HepG2 (cell line): ENCODE data around the gene AGRN. TPM values are rescaled to one million over a fixed set of nuclear protein-coding genes. Genes with fewer than 3 reads are reported as not detected.
A peak's percentile ranks its signal among the peaks of the same experiment; 100 is the strongest.

Experiments used
- ARNTL ChIP-seq: sonication (generic); formaldehyde crosslinking; IDR thresholded peaks from 2 replicates; pipeline ENCODE4 v1.4.0; 2020; ENCODE audit warnings: mild to moderate bottlenecking, missing genetic modification reagents
- BORCS8-MEF2B ChIP-seq: sonication (generic); formaldehyde crosslinking; IDR thresholded peaks from 2 replicates; pipeline ENCODE4 v1.8.0; 2022; ENCODE audit warnings: mild to moderate bottlenecking, missing genetic modification reagents
- CBX2 ChIP-seq, 2 experiments: fragments of 200-600 bp in 1 of 2; sonication (generic); formaldehyde crosslinking in 1 of 2; IDR thresholded peaks; 2 replicates each; pipeline versions ENCODE4 v1.7.0 to v1.8.1; 2018 to 2022; ENCODE audit warnings: low read depth in 2 of 2, low read length in 1 of 2, mild to moderate bottlenecking in 1 of 2, missing genetic modification reagents in 1 of 2
- CCDC6 ChIP-seq: sonication (generic); formaldehyde crosslinking; IDR thresholded peaks from 2 replicates; pipeline ENCODE4 v1.8.1; 2022; ENCODE audit warnings: mild to moderate bottlenecking, missing genetic modification reagents, moderate library complexity
- CHD4 ChIP-seq: fragments of 200-600 bp; sonication (generic); IDR thresholded peaks from 2 replicates; pipeline ENCODE4 v1.7.0; 2017; ENCODE audit warnings: mild to moderate bottlenecking, low read length, borderline replicate concordance
- HNF4A ChIP-seq: sonication (generic); formaldehyde crosslinking; IDR thresholded peaks from 2 replicates; pipeline ENCODE4 v1.4.0; 2020; ENCODE audit warnings: missing genetic modification reagents
- MED1 ChIP-seq: sonication (generic); formaldehyde crosslinking; IDR thresholded peaks from 2 replicates; pipeline ENCODE4 v1.4.0; 2020; ENCODE audit warnings: missing genetic modification reagents
- MEIS1 ChIP-seq: sonication (generic); formaldehyde crosslinking; IDR thresholded peaks from 2 replicates; pipeline ENCODE4 v1.9.0; 2021; ENCODE audit warnings: mild to moderate bottlenecking, missing genetic modification reagents, moderate library complexity, borderline replicate concordance
- MLLT10 ChIP-seq: sonication (generic); formaldehyde crosslinking; IDR thresholded peaks from 2 replicates; pipeline ENCODE4 v1.4.0; 2020; ENCODE audit warnings: missing genetic modification reagents
- MTA3 ChIP-seq: sonication (generic); formaldehyde crosslinking; IDR thresholded peaks from 2 replicates; pipeline ENCODE4 v1.4.0; 2020; ENCODE audit warnings: missing genetic modification reagents
- REPIN1 ChIP-seq: sonication (generic); formaldehyde crosslinking; IDR thresholded peaks from 2 replicates; pipeline ENCODE4 v1.8.0; 2022; ENCODE audit warnings: missing genetic modification reagents, low read depth, mild to moderate bottlenecking, borderline replicate concordance
- SMARCC2 ChIP-seq: fragments of 450-650 bp; IDR thresholded peaks from 2 replicates; pipeline ENCODE4 v1.6.1; 2017; ENCODE audit warnings: antibody characterized with exemption, mild to moderate bottlenecking
- SMC3 ChIP-seq: IDR thresholded peaks from 2 replicates; pipeline ENCODE4 v1.6.1; 2011; ENCODE audit warnings: low read length, improper control_type of control experiment
- SPEN ChIP-seq: sonication (generic); formaldehyde crosslinking; IDR thresholded peaks from 2 replicates; pipeline ENCODE4 v1.5.1; 2020; ENCODE audit warnings: low read depth, mild to moderate bottlenecking, missing genetic modification reagents
- ZBTB39 ChIP-seq: sonication (generic); formaldehyde crosslinking; IDR thresholded peaks from 2 replicates; pipeline ENCODE4 v1.5.0; 2020; ENCODE audit warnings: missing genetic modification reagents
- ZFP36L2 ChIP-seq: sonication (generic); formaldehyde crosslinking; IDR thresholded peaks from 2 replicates; pipeline ENCODE4 v1.4.0; 2020; ENCODE audit warnings: missing genetic modification reagents
- ZNF180 ChIP-seq: sonication (generic); formaldehyde crosslinking; IDR thresholded peaks from 2 replicates; pipeline ENCODE4 v1.4.0; 2020; ENCODE audit warnings: low read depth, missing genetic modification reagents, borderline replicate concordance
- ZNF282 ChIP-seq: fragments of 450-650 bp; IDR thresholded peaks from 2 replicates; pipeline ENCODE4 v1.6.1; 2018; ENCODE audit not compliant: partially characterized antibody
- ZNF318 ChIP-seq: sonication (generic); formaldehyde crosslinking; IDR thresholded peaks from 2 replicates; pipeline ENCODE4 v1.4.0; 2020; ENCODE audit warnings: mild to moderate bottlenecking, missing genetic modification reagents
- ZNF605 ChIP-seq: sonication (generic); formaldehyde crosslinking; IDR thresholded peaks from 2 replicates; pipeline ENCODE4 v1.8.0; 2022; ENCODE audit warnings: mild to moderate bottlenecking, missing genetic modification reagents
- polyA plus RNA-seq, 8 experiments: library from polyadenylated mRNA; depleted of rRNA in 3 of 8; stranded (reverse) in 7 of 8; unstranded in 1 of 8; fragments of >200 nt; fragmentation: Illumina TruSeq in 4 of 8; extraction: Trizol in 4 of 8; gene quantifications; 2 replicates each; pipeline versions ENCODE4 v1.2.1 to v1.2.3, GENCODE V29; 2011 to 2016; ENCODE audit warnings: low read depth in 4 of 8, missing spikeins in 1 of 8, mixed read lengths in 1 of 8; ENCODE audit not compliant: insufficient read depth in 1 of 8
- total RNA-seq, 5 experiments: library from RNA; depleted of rRNA; stranded (reverse); fragments of >200 nt; fragmentation: Illumina TruSeq; extraction: Trizol; gene quantifications; 2 replicates each; pipeline ENCODE4 v1.2.3, GENCODE V29; 2016; ENCODE audit warnings: low read depth in 1 of 5

Gene AGRN
- total and polyA plus RNA-seq, 2 of the 13 experiments (the other 11 are each of a cell fraction or from before 2014, with no cell fraction given), result 29.8 to 65.2 TPM

GRCh38 chr1:1006305-1007159 is 13.4 kb upstream of the AGRN start (continued):
- TF ChIP-seq MLLT10 (CRISPR knock-in tag), result no peak
- no peak; the same call in 1 of the 2 replicates for TF ChIP-seq BORCS8-MEF2B (CRISPR knock-in tag)
- TF ChIP-seq SMARCC2, result 0 out of 2 replicates have a peak, but pooled peaks have one; percentile 55
- TF ChIP-seq ZNF318 (CRISPR knock-in tag), result no peak; the same call in 1 of the 2 replicates
- TF ChIP-seq SPEN, result peak; percentile 97
- TF ChIP-seq REPIN1 (CRISPR knock-in tag), result peak; percentile 83
- TF ChIP-seq MEIS1, result peak; percentile 87; the same call in 1 of the 2 replicates
- TF ChIP-seq ZFP36L2 (CRISPR knock-in tag), result no peak
- no peak for TF ChIP-seq MTA3 (CRISPR knock-in tag)
- no peak for TF ChIP-seq SMC3
- peak; percentile 90 for TF ChIP-seq ARNTL (CRISPR knock-in tag)
- peak; percentile 70; the same call in 1 of the 2 replicates for TF ChIP-seq CCDC6 (CRISPR knock-in tag)
- no peak for TF ChIP-seq ZNF180
- TF ChIP-seq ZNF605 (CRISPR knock-in tag), result peak; percentile 88
- peak; percentile 94 for TF ChIP-seq MED1 (CRISPR knock-in tag)
- no peak for TF ChIP-seq CHD4
- no peak for TF ChIP-seq CBX2 (IDR thresholded peaks at IDR 0.05; ENCODE audit: low read depth, low read length)
- TF ChIP-seq CBX2 (CRISPR knock-in tag; IDR thresholded peaks at IDR 0.05; ENCODE audit: low read depth), result no peak
- TF ChIP-seq ZNF282, result no peak
- TF ChIP-seq HNF4A (CRISPR knock-in tag), result peak; percentile 100
- no peak for TF ChIP-seq ZBTB39 (CRISPR knock-in tag)
